AG04450 (cell line): ENCODE measurements around the gene MSI2. TPM values are rescaled to one million over a fixed set of nuclear protein-coding genes. Genes with fewer than 3 reads are reported as not detected.

Experiments
- CTCF ChIA-PET: fragments of 300-600, 350-600 bp; formaldehyde crosslinking; extraction: SDS; loops from one replicate; lab custom pipeline; 2022; ENCODE audit warnings: antibody characterized with exemption, inconsistent platforms; lab: Charles Lee
- POLR2A ChIA-PET: fragments of 350-600 bp; formaldehyde crosslinking; extraction: SDS; loops from one replicate; lab custom pipeline; 2021; ENCODE audit warnings: antibody characterized with exemption, inconsistent platforms; lab: Yijun Ruan, JAX
- DNase-seq: peaks from one replicate; pipeline ENCODE4 v3.0.0-alpha.2; 2011; ENCODE audit warnings: low read depth, low spot score
- H3K27ac ChIP-seq: one replicate; pipeline ENCODE4 v1.5.1; 2012; ENCODE audit warnings: low read depth, low read length, control low read depth
- H3K27me3 ChIP-seq: one replicate; pipeline ENCODE4 v1.6.0; 2012; ENCODE audit warnings: low read length; ENCODE audit not compliant: control insufficient read depth, insufficient read depth
- H3K4me3 ChIP-seq: 2 replicates; pipeline ENCODE4 v1.5.1; 2011; ENCODE audit warnings: mild to moderate bottlenecking, low read depth, low read length, control low read depth
- H3K9me3 ChIP-seq: 2 replicates; pipeline ENCODE4 v1.5.1; 2012; ENCODE audit warnings: low read length; ENCODE audit not compliant: control insufficient read depth, insufficient read depth
- CTCF ChIP-seq: IDR thresholded peaks from 2 replicates; pipeline ENCODE4 v1.5.1; 2011; ENCODE audit warnings: low read depth, low read length, control low read depth, inconsistent platforms
- polyA plus RNA-seq: library from polyadenylated mRNA; depleted of rRNA; stranded (reverse); fragments of >200 nt; gene quantifications from 2 replicates; pipeline ENCODE4 v1.2.3, GENCODE V29; 2011

The MSI2 gene
- polyA plus RNA-seq, 1 experiment = 26.2 TPM

DNA sequence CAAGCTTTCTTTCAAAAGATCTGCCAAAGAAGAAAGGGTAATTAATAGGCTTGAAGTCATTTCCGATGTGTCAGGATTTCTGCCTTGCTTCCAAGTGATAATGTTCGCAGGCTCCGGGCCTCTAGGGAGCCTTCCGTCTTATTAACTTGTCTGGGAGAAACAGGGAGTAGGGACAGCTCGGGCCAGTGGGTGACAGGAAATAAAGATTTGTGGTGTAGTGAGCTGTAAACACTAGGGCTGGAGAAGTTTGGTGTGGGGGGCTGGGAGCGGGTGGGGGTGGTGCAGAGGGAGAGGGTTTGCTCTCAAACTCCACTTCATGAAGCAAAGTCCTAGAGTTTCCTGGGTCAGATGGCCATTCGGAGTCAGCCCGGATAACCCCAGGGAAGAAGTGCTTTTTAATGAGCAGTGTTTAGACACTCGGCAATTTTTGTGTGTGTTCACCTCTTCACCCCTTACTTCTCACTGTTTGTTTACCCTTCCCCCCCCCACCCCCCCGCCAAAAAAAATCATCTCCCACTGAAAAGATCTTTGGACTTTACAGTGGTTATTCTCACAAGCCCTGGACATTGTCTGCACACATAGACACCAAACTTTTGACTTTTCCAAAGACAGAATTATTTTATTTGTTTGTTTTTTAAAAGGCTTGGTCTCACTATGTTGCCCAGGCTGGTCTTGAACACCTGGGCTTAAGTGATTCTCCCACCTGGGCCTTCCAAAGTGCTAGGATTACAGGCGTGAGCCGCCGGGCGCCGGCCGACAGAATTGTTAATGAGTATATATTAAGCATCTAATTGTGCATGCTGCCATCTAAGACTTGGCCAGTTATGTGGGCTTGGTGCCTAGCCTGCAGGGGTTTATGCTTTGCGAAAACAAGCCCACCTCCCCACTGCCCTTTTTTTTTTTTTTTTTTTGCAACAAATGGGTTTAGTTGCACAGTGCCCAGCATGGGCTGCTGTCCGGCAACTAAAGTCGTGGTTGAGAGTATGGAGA is 292.4 kb downstream of the MSI2 start:
- DNase-seq = no peak
- Histone ChIP-seq H3K9me3 (no peaks in the 10 kb centered on the region; the same call in 1 of the 2 replicates), H3K4me3 (no peak overlapping the region), H3K27ac (no peak overlapping the region), H3K27me3 (no peaks in the 10 kb centered on the region)
- CTCF ChIA-PET = interaction anchor here (0.7 to 1.2 kb wide), 3 partner anchors 9 to 306 kb away, joined by 5 to 8 read pairs (median 7); no protein-coding TSS in a partner anchor
- POLR2A ChIA-PET = no interaction called here
- TF ChIP-seq CTCF = no peak

GRCh38 chr17:57549468-57549867 is 293.1 kb downstream of the MSI2 start:
- no peak overlapping the region for H3K4me3 ChIP-seq
- no peak for DNase-seq
- H3K9me3 ChIP-seq = no peaks in the 10 kb centered on the region; the same call in 1 of the 2 replicates
- ChIA-PET POLR2A (no interaction called here), CTCF (interaction anchor here (0.6 to 0.7 kb wide), 2 partner anchors 8 to 868 kb away, joined by 3 to 8 read pairs; no protein-coding TSS in a partner anchor)
- no peak for TF ChIP-seq CTCF
- H3K27ac ChIP-seq = no peak overlapping the region
- H3K27me3 ChIP-seq = no peaks in the 10 kb centered on the region

DNA sequence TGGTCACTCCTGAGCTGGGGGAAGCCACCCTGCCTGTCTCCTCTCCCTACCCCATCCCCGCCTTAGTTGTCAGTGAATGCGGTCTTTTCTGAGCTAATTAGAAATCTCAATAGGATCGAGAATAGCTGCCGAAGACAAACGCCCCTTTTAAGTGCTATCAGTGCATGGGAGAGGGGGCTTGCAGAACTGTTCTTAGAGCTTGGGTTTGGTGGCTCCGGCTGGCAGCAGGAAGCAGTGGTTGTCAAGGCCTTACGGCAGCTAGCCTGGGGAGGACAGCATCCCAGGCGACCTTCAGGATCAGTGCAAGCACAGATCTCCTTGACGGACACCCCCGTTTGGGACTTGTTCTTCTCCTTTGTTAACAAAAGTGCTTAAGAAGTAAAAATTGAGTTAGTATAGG is 293.7 kb downstream of the MSI2 start:
- Histone ChIP-seq H3K4me3 (no peak overlapping the region), H3K9me3 (no peaks in the 10 kb centered on the region; the same call in 1 of the 2 replicates), H3K27me3 (no peaks in the 10 kb centered on the region), H3K27ac (no peak overlapping the region)
- no peak for TF ChIP-seq CTCF
- POLR2A ChIA-PET = no interaction called here
- CTCF ChIA-PET = interaction anchor here (0.6 to 1.2 kb wide), 3 partner anchors 48 to 868 kb away, joined by 3 read pairs; no protein-coding TSS in a partner anchor
- no peak for DNase-seq

DNA sequence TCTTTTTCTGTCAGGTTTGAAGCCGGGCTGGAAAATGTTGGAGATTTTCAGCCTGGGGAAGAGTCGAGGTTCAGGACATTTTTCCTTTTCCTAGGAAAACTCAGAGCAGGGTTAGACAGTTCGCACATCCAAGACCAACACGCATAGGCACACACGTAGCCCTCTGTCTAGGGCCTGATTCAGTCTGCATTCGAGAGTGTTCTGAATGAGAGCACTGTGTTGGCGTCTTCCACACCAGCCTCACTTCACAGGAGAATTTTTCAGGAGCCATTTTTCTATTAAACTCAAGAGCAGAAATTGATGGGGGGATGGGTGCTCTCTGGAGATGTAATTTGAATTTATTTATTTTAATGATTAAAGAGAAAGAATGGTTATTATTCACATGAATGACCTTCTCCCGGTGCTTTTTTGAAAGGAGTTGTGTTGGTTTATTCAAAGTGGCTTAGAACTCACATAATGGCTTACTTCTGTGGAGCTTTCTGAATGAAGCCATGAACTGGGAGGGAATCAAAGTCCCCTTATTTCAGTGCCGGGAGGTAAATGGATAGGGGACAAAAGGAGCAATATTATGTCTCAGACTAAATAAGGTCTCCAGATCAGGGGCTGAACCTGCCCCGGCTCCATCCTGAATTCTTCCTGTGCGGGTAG is 294.5 kb downstream of the MSI2 start:
- DNase-seq = no peak
- no peaks in the 10 kb centered on the region; the same call in 1 of the 2 replicates for H3K9me3 ChIP-seq
- ChIA-PET CTCF (interaction anchor here (0.9 to 5.2 kb wide), 5 partner anchors 7 to 307 kb away, joined by 3 to 36 read pairs (median 7); no protein-coding TSS in a partner anchor), POLR2A (no interaction called here)
- no peaks in the 10 kb centered on the region for H3K27me3 ChIP-seq
- H3K27ac ChIP-seq = no peak overlapping the region
- no peak overlapping the region for H3K4me3 ChIP-seq
- no peak for TF ChIP-seq CTCF
